K562 (cell line): ENCODE results near the gene UNC45A. TPM values are rescaled to one million over a fixed set of nuclear protein-coding genes. Genes with fewer than 3 reads are reported as not detected.

Source experiments
- AFF4 ChIP-seq: sonication (generic); formaldehyde crosslinking; IDR thresholded peaks from 2 replicates; pipeline ENCODE4 v1.8.0; 2023; ENCODE audit warnings: mild to moderate bottlenecking, missing genetic modification reagents
- CEBPB ChIP-seq: fragments of 450-650 bp; IDR thresholded peaks from 2 replicates; pipeline ENCODE4 v1.6.1; 2016; ENCODE audit warnings: missing genetic modification characterization, missing compliant biosample characterization
- CREBBP ChIP-seq: IDR thresholded peaks from one replicate; pipeline ENCODE4 v1.6.1; 2012; ENCODE audit warnings: low read depth, mild to moderate bottlenecking, control low read depth, inconsistent platforms, low read length
- CUX1 ChIP-seq: fragments of 200-800 bp; sonication (Bioruptor generic); IDR thresholded peaks from 2 replicates; pipeline ENCODE4 v1.6.1; 2016; ENCODE audit warnings: missing genetic modification characterization, missing compliant biosample characterization
- NCOA4 ChIP-seq: fragments of 450-650 bp; IDR thresholded peaks from 2 replicates; pipeline ENCODE4 v1.6.1; 2018; ENCODE audit warnings: mild to moderate bottlenecking; ENCODE audit not compliant: partially characterized antibody
- POLR2G ChIP-seq: fragments of 200-400 bp; formaldehyde crosslinking; IDR thresholded peaks from 2 replicates; pipeline ENCODE4 v1.6.1; 2017; ENCODE audit warnings: low read depth, mild to moderate bottlenecking, antibody characterized with exemption, low read length, moderate library complexity
- PTBP1 ChIP-seq: fragments of 200-400 bp; formaldehyde crosslinking; IDR thresholded peaks from 2 replicates; pipeline ENCODE4 v1.6.1; 2017; ENCODE audit warnings: low read depth, low read length
- SRSF9 ChIP-seq: fragments of 200-400 bp; formaldehyde crosslinking; IDR thresholded peaks from 2 replicates; pipeline ENCODE4 v1.6.1; 2017; ENCODE audit warnings: low read depth, low read length, borderline replicate concordance
- ZNF318 ChIP-seq, 2 experiments: fragments of 450-650 bp; IDR thresholded peaks; 2 replicates each; pipeline ENCODE4 v1.6.1; 2016; ENCODE audit warnings: mild to moderate bottlenecking in 2 of 2, borderline replicate concordance in 1 of 2, low read depth in 1 of 2, moderate library complexity in 1 of 2
- ZNF445 ChIP-seq: fragments of 250-450 bp; sonication (Bioruptor Pico); IDR thresholded peaks from 2 replicates; pipeline ENCODE4 v1.4.0; 2020; ENCODE audit warnings: low read depth, mild to moderate bottlenecking, moderate library complexity
- polyA plus RNA-seq, 8 experiments: library from polyadenylated mRNA; depleted of rRNA in 4 of 8; stranded (reverse) in 5 of 8; unstranded in 3 of 8; fragments of >200 nt; fragmentation: Nextera tagmentation in 2 of 8; fragmentation: Illumina TruSeq in 1 of 8; extraction: Ambion mirVana in 2 of 8; extraction: Trizol in 1 of 8; gene quantifications; 2 replicates each; pipeline versions ENCODE4 v1.2.1 to v1.2.3, GENCODE V29; 2011 to 2014; ENCODE audit warnings: inconsistent platforms in 1 of 8, missing spikeins in 1 of 8
- total RNA-seq, 7 experiments: library from RNA; depleted of rRNA in 6 of 7; stranded (reverse); fragments of >200 nt in 6 of 7; fragmentation: Illumina TruSeq in 2 of 7; extraction: Trizol in 2 of 7; gene quantifications; 2 replicates each; pipeline versions ENCODE4 v1.2.1 to v1.2.3, GENCODE V29; 2011 to 2021; ENCODE audit warnings: low replicate concordance in 1 of 7

Gene UNC45A
- total and polyA plus RNA-seq, 9 of the 15 experiments (the other 6 are each of a cell fraction or from before 2014, with no cell fraction given) = 22.4 to 79.3 (median 43.7) TPM

GRCh38 chr15:90909976-90910375, 25.1 kb upstream of the UNC45A start (continued):
- TF ChIP-seq ZNF318 (IDR thresholded peaks at IDR 0.05; ENCODE audit: borderline replicate concordance in 1 of 2, low read depth in 1 of 2) (no peak), PTBP1 (no peak), POLR2G (no peak), CREBBP (no peak), CEBPB (tag) (no peak), ZNF445 (CRISPR knock-in tag) (no peak), CUX1 (CRISPR knock-in tag) (no peak), AFF4 (CRISPR knock-in tag) (no peak), NCOA4 (no peak), SRSF9 (no peak)
